GM06990 (cell line): ENCODE measurements around the gene APP.
"Not testable (repeated sequence)": the region's sequence is repeated elsewhere in the genome, so short reads cannot be mapped to it uniquely, and the experiment has no call there.

ENCODE experiments used
- DNase-seq: peaks from one replicate; pipeline ENCODE4 v3.0.0-alpha.2; 2011; ENCODE audit not compliant: insufficient read length; ENCODE audit errors: extremely low read depth
- H3K27me3 ChIP-seq: replicated peaks from 2 replicates; pipeline ENCODE4 v1.6.0; 2011; ENCODE audit warnings: low read length; ENCODE audit not compliant: control insufficient read depth, insufficient read depth
- H3K36me3 ChIP-seq: 2 replicates; pipeline ENCODE4 v1.5.1; 2011; ENCODE audit warnings: low read length; ENCODE audit not compliant: control insufficient read depth, insufficient read depth
- H3K4me3 ChIP-seq: replicated peaks from 2 replicates; pipeline ENCODE4 v1.5.1; 2011; ENCODE audit warnings: low read depth, mild to moderate bottlenecking, control low read depth, low read length
- TF ChIP-seq, protein P1 (sequence below): IDR thresholded peaks from 2 replicates; pipeline ENCODE4 v1.5.1; 2011; ENCODE audit warnings: low read length, control low read depth, mild to moderate bottlenecking, inconsistent platforms; ENCODE audit not compliant: insufficient read depth, poor library complexity, severe bottlenecking

Gene APP

GRCh38 chr21:26013970-26014369, 156.6 kb downstream of the APP start:
- Histone ChIP-seq H3K36me3 (no peaks in the 10 kb centered on the region), H3K27me3 (no peaks in the 10 kb centered on the region)
- no peak for DNase-seq

GRCh38 chr21:26012482-26012881, 158.1 kb downstream of the APP start:
- not testable (repeated sequence) for H3K27me3 ChIP-seq, DNase-seq, H3K4me3 ChIP-seq, H3K36me3 ChIP-seq

More at GRCh38 chr21:26013970-26014369, 156.6 kb downstream of the APP start:
- TF ChIP-seq, protein P1, sequence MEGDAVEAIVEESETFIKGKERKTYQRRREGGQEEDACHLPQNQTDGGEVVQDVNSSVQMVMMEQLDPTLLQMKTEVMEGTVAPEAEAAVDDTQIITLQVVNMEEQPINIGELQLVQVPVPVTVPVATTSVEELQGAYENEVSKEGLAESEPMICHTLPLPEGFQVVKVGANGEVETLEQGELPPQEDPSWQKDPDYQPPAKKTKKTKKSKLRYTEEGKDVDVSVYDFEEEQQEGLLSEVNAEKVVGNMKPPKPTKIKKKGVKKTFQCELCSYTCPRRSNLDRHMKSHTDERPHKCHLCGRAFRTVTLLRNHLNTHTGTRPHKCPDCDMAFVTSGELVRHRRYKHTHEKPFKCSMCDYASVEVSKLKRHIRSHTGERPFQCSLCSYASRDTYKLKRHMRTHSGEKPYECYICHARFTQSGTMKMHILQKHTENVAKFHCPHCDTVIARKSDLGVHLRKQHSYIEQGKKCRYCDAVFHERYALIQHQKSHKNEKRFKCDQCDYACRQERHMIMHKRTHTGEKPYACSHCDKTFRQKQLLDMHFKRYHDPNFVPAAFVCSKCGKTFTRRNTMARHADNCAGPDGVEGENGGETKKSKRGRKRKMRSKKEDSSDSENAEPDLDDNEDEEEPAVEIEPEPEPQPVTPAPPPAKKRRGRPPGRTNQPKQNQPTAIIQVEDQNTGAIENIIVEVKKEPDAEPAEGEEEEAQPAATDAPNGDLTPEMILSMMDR: no peak
- H3K4me3 ChIP-seq: no peak overlapping the region

GRCh38 chr21:26011292-26011940, 159.2 kb downstream of the APP start:
- Histone ChIP-seq H3K4me3 (no peak overlapping the region), H3K27me3 (no peaks in the 10 kb centered on the region), H3K36me3 (no peaks in the 10 kb centered on the region)
- TF ChIP-seq, protein P1: no peak
- no peak for DNase-seq

DNA sequence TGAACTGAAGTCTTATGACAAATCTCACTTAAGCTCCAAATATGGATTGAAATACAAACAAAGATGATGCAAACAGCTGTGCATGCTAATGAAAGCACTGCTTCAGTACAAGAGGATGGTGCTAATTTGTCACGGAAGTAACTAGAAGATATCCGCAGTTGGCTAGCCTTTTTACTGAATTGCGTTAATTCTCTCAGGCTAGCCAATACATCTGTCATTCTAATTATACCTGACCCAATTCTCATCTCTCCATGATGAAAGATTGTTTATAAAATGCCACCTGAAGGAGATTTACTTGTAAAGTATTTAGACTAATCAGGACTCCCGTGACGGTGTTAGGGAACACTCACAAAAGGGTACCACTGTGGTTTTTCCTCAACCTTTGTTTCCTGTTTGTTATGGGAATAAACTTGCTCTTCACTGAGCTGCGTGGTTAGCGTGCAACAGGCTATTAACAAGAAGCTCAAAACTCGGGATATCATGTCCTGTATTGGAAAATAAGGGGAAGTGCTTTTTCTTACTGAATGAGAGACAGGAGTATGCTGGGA, 162.5 kb downstream of the APP start:
- TF ChIP-seq, protein P1: no peak
- no peak for DNase-seq
- Histone ChIP-seq H3K4me3 (no peak overlapping the region), H3K36me3 (no peaks in the 10 kb centered on the region), H3K27me3 (no peaks in the 10 kb centered on the region)

GRCh38 chr21:26005464-26005863, 165.1 kb downstream of the APP start:
- no peak overlapping the region for H3K4me3 ChIP-seq
- H3K36me3 ChIP-seq: no peaks in the 10 kb centered on the region
- TF ChIP-seq, protein P1: no peak
- DNase-seq: no peak
- H3K27me3 ChIP-seq: no peaks in the 10 kb centered on the region

- H3K4me3 ChIP-seq: no peak overlapping the region
- DNase-seq: no peak
- TF ChIP-seq, protein P1: no peak
- no peaks in the 10 kb centered on the region for H3K36me3 ChIP-seq
- no peaks in the 10 kb centered on the region; the same call in 1 of the 2 replicates for H3K27me3 ChIP-seq
Observed at GRCh38 chr21:26003404-26003803, 167.2 kb downstream of the APP start.
